Skin of body (tissue), 2 donors: Measurements from ENCODE around the gene FBXW2. TPM values are rescaled to one million over a fixed set of nuclear protein-coding genes. Genes with fewer than 3 reads are reported as not detected.
"Not testable (repeated sequence)": the region's sequence is repeated elsewhere in the genome, so short reads cannot be mapped to it uniquely, and the experiment has no call there.

Experiments
- DNase-seq: peaks from one replicate; lab custom pipeline; 2025; lab: John Stamatoyannopoulos, UW
- total RNA-seq: library from RNA; depleted of rRNA; stranded (reverse); fragments of >200 nt; gene quantifications from one replicate; pipeline ENCODE4 v1.2.3, GENCODE V29; 2014

The FBXW2 gene
- 38.5 TPM for total RNA-seq

DNA sequence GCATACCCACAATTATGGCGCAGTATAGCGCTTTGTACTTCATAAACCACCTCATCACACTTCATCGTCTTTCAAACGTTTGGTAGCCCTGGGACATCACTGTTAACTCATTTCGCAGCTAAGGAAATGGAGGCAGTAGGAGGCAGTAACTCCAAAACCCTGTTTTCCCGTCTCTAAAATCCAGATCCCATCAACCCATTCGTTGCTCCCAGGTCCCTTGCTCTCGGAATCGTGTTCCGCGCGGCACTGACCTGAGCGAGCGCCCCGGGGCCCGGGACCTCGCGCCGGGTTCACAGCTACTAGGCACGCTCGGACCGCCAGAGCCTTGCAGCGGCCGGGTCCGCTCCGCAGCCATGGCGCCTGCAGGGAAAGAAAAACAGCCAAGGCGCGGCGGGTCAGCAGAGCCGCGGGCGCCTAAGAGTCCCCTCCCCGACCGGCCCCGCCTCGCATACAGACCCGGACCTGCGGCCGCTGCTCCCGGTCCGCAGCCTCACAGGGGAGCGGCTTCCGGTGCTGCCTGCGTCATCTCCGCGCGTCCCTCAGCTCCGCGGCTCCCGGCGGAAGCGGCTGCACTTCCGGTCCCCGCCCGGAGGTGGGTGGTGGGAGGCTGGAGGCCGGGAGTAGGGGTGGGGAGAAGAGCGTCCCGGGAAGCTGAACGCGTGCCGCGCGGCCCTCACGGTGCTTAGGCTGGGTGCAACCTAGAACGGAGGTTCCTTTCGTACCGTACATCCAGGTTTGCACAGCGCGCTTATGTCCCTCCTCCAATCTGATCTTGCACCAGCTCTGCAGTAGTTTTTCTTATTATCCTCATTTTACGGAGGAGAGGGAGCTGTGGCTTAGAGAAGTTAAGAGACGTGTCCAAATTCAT lies at the start of gene FBXW2:
Gene FBXW2 (minus strand): TSS at position 519 of the 868 bp plus-strand sequence. CDS start 5,158 bp downstream, outside the sequence.
- DNase-seq = peak; percentile 89

DNA sequence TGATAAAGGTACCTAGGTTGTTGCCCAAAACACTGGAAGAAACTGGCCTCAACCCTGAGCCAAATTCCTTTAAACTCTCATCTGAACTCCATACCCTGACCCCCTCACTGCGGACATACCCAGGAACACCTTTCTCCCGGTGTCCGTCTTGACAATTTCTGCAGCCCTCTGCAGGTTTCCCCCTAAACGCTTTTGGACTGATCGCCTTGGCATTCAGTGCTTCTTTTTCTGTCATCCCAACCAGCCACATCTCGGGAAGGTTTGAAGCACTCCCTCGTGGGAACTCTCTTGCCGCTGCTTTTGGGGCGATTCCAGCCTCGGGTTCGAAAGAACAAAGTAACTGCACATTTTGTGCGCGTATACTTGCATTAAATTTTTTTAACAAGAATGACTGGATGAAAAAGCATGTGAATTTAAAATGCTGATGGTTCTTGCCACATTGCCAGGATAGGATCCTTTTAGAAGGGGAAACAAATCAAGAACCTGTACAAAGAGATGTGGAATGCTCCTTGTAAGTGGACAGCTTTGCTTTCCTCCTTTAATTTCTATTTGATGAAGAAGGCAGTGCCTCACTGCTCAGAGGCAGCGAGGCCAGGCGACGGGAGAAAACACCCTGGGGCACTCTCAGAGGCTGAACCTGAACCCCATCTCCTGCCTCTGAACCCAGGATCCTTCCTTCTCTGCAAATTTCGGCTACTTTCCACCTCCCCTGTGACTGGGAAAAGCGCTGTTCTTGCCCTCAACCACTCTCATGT lies 48.9 kb upstream of the FBXW2 start:
- no peak for DNase-seq

GRCh38 chr9:120839146-120839545 lies 45.9 kb upstream of the FBXW2 start:
- DNase-seq = no peak

DNA sequence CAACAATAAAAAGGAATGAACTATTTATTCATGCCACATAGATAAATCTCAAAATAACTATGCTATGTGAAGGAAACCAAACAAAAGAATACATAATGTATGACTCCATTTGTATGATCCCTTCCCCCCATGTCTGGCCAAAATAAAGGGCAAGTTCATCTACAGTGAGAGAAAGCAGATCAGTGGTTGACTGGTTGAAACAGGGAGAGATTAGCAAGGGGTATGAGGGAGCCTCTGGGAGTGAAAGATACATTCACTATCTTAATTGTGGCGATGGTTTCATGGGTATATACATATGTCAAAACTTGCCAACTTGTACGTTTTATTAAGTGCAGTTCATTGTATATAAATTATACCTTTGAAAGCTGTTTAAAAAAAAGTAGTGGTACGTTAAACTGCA lies 44.7 kb upstream of the FBXW2 start:
- DNase-seq = no peak

- no peak for DNase-seq
These were observed 40.1 kb upstream of the FBXW2 start for GRCh38 chr9:120833325-120833724.

DNA sequence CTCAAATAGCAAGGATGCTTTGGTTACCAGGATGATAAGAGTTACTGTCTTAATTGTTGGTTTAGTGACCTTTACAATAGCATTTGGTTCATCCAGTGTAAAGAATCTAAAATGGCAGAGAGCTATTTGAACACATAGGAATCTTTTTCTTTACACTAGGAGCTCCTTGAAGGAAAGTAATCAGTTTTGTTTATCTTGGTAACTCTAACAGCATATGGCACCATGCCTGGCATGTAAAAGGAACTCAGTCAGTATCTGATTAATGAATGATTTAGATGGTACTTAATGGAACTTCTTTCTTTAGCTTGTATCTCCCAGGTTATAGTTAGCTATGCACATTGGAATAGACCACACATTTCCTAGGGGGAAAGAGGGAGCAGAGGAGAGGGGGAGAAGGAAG lies 39.6 kb upstream of the FBXW2 start:
- DNase-seq = no peak

DNA sequence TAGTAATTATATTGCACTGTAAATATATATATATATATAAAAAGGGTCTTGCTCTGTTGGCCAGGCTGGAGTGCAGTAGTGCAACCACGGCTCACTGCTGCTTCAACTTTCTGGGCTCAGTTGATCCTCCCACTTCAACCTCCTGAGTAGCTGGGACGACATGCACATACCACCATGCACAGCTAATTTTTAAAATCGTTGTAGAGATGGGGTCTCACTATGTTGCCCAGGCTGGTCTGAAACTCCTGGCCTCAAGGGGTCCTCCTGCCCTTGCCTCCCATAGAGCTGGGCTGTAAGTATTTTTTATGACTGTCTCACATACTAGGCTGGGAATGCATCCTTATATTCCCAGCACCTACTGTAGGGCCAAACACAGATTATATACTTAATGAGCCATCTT lies 37.6 kb upstream of the FBXW2 start:
- DNase-seq = no peak

- no peak for DNase-seq
These were observed 36.9 kb upstream of the FBXW2 start for GRCh38 chr9:120830151-120830550.

DNA sequence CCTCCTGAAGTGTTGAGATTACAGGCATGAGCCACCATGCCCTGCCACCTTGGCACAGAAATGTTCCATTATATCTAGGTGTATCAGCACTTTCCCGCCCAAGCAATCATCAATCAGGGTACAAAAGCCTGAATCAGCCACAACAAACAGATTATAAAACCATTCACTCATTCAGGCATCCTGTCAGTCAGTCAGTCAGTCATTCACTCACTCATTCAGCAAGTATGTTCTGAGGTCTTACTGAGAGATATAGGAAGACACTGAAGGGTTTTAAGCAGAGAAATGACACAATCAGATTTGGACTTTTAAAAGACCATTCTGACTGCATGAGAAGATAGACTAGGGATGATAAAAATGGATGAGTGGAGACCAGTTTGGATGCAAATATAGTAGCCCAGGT lies 36.4 kb upstream of the FBXW2 start:
- DNase-seq = no peak

- no peak for DNase-seq
These were observed 26.9 kb upstream of the FBXW2 start for GRCh38 chr9:120820095-120820494.

- no peak for DNase-seq
These were observed 25.4 kb upstream of the FBXW2 start for GRCh38 chr9:120818595-120818994.

DNA sequence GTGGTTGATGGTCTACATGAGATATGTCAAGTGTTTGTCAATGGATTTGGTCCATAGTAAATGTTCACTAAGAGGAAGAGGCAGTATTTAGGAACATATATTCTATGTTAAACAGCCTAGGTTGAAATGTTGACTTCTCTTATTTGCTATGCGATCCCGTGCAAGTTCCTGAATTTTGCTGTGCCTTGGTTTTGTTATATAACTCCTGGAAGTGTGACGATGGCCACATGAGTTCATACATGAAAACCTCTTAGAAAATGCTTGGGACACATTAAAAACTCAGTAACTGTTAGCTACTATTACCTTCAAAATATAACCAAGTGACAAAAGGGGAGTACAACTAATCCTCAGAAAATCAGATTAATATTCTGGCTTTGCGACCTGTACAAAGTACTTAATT lies 21.9 kb upstream of the FBXW2 start:
- DNase-seq = no peak

GRCh38 chr9:120808931-120809330 lies 15.7 kb upstream of the FBXW2 start:
- DNase-seq = no peak

- no peak for DNase-seq
These were observed 14.6 kb upstream of the FBXW2 start for GRCh38 chr9:120807607-120808379.

DNA sequence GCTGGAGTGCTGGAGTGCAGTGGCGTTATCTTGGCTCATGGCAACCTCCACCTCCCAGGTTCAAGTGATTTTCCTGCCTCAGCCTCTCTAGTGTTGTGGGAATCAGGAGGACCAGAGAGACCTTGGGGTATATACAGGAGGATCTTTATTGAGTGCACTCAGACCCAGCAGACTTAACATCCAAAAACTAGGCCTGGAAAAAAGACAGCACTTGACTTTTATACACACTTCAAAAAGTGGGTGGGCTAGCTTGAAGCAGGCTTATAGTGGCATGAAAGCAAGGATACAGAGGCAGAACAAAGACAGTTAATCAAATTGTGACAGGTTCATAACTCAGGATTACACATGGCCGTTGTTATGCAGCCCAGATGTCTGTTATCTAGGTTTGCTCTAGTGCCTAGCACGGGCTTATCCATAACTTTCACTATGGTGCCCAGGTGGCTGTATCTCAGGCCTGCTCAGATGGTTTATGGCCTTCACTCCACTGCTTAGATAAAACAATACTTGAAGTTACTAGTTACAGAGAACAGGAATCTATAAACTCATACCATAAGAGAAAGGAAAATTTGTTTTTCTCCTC lies 11.7 kb upstream of the FBXW2 start:
- DNase-seq = not testable (repeated sequence)

DNA sequence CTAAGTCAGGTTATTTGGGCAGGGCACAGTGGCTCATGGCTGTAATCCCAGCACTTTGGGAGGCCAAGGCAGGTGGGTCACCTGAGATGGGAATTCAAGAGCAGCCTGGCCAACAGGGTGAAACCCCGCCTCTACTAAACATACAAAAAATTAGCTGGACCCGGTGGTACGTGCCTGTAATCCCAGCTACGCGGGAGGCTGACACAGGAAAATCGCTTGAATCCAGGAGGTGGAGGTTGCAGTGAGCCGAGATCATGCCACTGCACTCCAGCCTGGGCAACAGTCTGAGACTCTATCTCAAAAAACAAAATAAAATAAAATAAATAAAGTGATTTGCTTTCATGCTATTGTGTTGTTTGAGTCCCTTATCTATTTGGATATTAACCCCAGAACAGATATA lies 8.2 kb upstream of the FBXW2 start:
- no peak for DNase-seq

DNA sequence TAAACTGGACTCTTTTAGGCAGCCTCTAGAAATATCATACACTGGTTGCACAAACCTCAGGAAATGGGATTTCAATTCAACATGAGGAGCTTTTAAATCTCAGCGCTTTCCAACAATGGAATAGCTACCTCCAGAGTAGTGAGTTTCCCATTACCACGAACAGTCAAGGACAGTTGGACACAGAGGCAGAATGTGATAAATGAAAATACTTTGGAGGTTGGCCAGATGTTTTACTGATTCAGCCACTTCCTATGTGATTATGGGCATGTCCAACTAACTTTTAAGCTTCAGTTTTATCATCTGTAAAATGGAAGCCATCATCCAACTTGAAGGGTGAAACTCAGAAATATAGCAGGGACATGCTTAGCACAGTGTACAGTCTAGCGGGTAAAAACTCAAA lies 2.1 kb downstream of the FBXW2 start:
- no peak for DNase-seq

DNA sequence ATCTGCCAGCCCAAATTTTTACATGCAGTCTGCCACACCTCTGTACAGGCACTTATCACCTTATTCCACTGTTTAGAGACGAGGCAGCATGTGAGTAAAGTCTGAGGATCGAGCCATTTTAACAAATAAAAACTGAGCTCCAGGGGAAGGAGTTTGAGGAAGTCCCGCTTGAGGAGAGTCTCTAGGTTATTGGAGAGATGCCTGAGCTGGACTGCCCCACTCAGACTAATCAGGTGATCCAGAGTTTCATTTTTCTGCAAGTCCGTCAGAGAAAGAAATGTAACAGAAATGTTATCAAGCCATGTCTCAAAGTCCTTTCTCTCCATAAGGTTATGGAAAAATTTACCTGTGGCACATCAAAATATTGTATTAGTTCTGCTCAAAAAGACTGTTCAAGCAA lies 5.3 kb downstream of the FBXW2 start:
- no peak for DNase-seq

- DNase-seq = no peak
These were observed 9.6 kb downstream of the FBXW2 start for GRCh38 chr9:120783602-120784047.

DNA sequence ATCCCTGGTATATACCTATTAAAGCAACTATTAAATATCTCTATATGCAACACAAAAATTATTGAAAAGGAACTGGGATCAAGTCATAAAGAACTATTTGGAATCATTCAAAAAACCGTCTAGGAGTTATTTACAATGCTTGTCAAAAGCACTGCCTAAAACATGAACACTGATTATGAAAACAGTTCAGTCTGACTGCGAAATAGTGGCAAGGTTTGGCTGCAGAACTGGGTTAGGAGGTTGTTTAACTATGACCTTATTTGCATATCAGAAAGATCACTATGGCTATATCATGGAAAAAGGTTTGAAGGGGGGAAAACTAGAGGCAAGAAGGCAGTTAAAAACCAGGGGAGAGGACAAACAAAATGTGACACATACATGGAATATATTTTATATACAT lies 12.0 kb downstream of the FBXW2 start:
- DNase-seq = no peak

DNA sequence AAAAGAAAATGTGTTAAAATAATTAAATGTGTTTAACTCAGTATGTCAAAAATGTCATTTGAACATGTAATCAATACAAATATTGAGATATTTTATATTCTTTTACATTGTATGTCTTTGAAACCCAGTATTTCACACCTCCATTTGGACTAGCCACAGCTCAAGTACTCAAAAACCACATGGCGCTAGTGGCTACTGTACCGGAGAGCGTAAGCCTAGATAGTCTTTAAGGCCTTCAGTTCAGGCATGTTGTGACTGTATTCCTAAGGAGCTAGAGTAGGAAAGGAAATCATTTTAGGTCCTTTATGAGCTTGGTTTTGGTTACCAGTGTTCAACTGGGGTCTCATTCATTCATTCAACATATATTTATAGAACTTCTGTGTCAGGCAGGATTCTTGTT lies 12.8 kb downstream of the FBXW2 start:
- no peak for DNase-seq

DNA sequence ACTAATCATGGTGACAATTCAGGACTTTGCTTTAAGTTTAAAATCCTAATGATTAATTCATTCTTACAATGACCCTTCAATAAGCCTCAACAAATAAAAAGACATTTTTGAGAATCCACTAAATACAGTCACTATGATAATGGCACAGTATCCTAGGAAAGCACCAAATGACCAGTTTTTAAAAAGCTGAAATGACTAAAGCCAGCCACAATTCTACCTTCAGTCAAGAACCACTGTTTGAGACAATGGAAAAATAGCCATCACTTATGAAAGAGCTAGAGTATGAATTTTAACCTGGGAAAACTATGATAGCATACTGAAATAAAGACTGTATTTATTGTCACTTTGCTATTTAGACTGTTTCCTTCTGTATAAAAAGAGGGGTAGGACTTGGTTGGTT lies 14.0 kb downstream of the FBXW2 start:
- DNase-seq = no peak
